Thyroid gland (tissue), 4 donors: Measurements from ENCODE around the gene BACE1-AS. TPM values are rescaled to one million over a fixed set of nuclear protein-coding genes. Genes with fewer than 3 reads are reported as not detected.

ENCODE experiments used
- DNase-seq, 2 donors: peaks; one replicate each; pipeline ENCODE4 v3.0.0-alpha.2; 2019
- H3K27ac ChIP-seq, 3 donors: fragments of 200-600 bp; sonication (generic); 1 replicate in 2 of 3; 2 replicates in 1 of 3; pipeline ENCODE4 v1.5.1; 2016 to 2019; ENCODE audit warnings: mild to moderate bottlenecking in 1 of 3, moderate library complexity in 1 of 3
- H3K27me3 ChIP-seq: fragments of 200-600 bp; sonication (generic); one replicate; pipeline ENCODE4 v1.5.1; 2019
- H3K36me3 ChIP-seq, 2 donors: fragments of 200-600 bp; sonication (generic); one replicate each; pipeline ENCODE4 v1.5.1; 2016 to 2019
- H3K4me1 ChIP-seq, 2 donors: fragments of 200-600 bp; sonication (generic); one replicate each; pipeline ENCODE4 v1.5.1; 2017 to 2019
- H3K4me3 ChIP-seq, 3 donors: fragments of 200-600 bp; sonication (generic); replicated peaks in 1 of 3; 1 replicate in 2 of 3; 2 replicates in 1 of 3; pipeline ENCODE4 v1.5.1; 2016; ENCODE audit warnings: mild to moderate bottlenecking in 1 of 3
- H3K9me3 ChIP-seq: fragments of 200-600 bp; sonication (generic); one replicate; pipeline ENCODE4 v1.5.1; 2017
- CTCF ChIP-seq, 6 experiments: fragments of 200-600 bp in 3 of 6; fragments of 450-650 bp in 3 of 6; sonication (generic) in 3 of 6; IDR thresholded peaks; one replicate each; pipeline ENCODE4 v1.5.1; 2016 to 2019; ENCODE audit warnings: antibody characterized with exemption in 6 of 6, mild to moderate bottlenecking in 2 of 6, inconsistent platforms in 1 of 6, moderate library complexity in 1 of 6
- POLR2A ChIP-seq, 2 donors: fragments of 450-650 bp; IDR thresholded peaks; one replicate each; pipeline ENCODE4 v1.6.1; 2017; ENCODE audit warnings: antibody characterized with exemption in 2 of 2, mild to moderate bottlenecking in 2 of 2, moderate library complexity in 1 of 2
- WGBS, 2 donors: methylation state at CpG; one replicate each; pipeline ENCODE4 v1.1.5; 2017; 5-methylcytosine and 5-hydroxymethylcytosine counted together
- intact Hi-C: fragments of 100-400 bp; cut with DNase I; formaldehyde crosslinking; loops from one replicate; pipeline ENCODE4 v1.15.1; 2023
- total RNA-seq, 4 donors: library from RNA; depleted of rRNA; stranded (reverse); fragments of >200 nt; gene quantifications; one replicate each; pipeline ENCODE4 v1.2.3, GENCODE V29; 2016

The BACE1-AS gene
- total RNA-seq, 4 donors from 2014 or later = 7.4 to 12.9 (median 8.8) TPM

GRCh38 chr11:117279711-117280376, 11.3 kb upstream of the BACE1-AS start:
- Histone ChIP-seq H3K4me3 (no peak overlapping the region), H3K9me3 (no peaks in the 10 kb centered on the region), H3K27me3 (no peaks in the 10 kb centered on the region), H3K4me1 (no peaks in the 10 kb centered on the region), H3K27ac (no peak overlapping the region), H3K36me3 (peaks cover 24 to 26% of the 10 kb centered on the region in 2 donors)
- 87 to 91% methylated on average over 4 of the region's 4 CpGs for WGBS, 2 donors
- intact Hi-C loops = no loop called here
- TF ChIP-seq POLR2A (IDR thresholded peaks at IDR 0.05) (no peak), CTCF (IDR thresholded peaks at IDR 0.05) (no peak)
- no peak for DNase-seq

DNA sequence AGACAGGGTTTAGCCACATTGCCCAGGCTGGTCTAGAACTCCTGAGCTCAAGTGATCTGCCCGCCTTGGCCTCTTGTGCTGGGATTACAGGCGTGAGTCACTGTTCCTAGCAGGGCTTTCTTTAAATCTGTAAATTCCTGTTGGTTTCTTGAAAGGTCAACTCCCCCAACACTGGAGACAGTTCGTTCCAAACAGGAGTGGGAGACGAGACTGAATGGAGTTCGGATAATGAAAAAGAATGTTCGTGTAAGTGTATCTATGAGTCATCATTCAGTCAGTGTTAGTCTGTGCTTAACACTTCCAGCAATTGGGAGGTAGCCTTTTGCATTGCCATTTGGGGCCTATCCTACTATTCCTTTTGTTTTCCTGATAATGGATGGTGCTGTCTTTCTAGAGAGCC, 10.0 kb upstream of the BACE1-AS start:
- H3K9me3 ChIP-seq = no peaks in the 10 kb centered on the region
- peaks cover 24 to 34% of the 10 kb centered on the region in 2 donors for H3K36me3 ChIP-seq
- no peaks in the 10 kb centered on the region for H3K4me1 ChIP-seq
- TF ChIP-seq CTCF (IDR thresholded peaks at IDR 0.05) (no peak), POLR2A (IDR thresholded peaks at IDR 0.05) (no peak)
- WGBS, 2 donors = 85 to 92% methylated on average over 6 of the region's 6 CpGs
- H3K4me3 ChIP-seq = no peak overlapping the region
- H3K27me3 ChIP-seq = no peaks in the 10 kb centered on the region
- H3K27ac ChIP-seq = no peak overlapping the region
- no peak for DNase-seq
- intact Hi-C loops = no loop called here

- peaks cover 0 to 3% of the 10 kb centered on the region in 2 donors for H3K4me1 ChIP-seq
- H3K4me3 ChIP-seq = no peak overlapping the region
- no peaks in the 10 kb centered on the region for H3K27me3 ChIP-seq
- peaks cover 24 to 34% of the 10 kb centered on the region in 2 donors for H3K36me3 ChIP-seq
- intact Hi-C loops = no loop called here
- TF ChIP-seq POLR2A (IDR thresholded peaks at IDR 0.05) = no peak
- TF ChIP-seq CTCF (IDR thresholded peaks at IDR 0.05) = no peak
- DNase-seq = no peak
- H3K27ac ChIP-seq = no peak overlapping the region
- H3K9me3 ChIP-seq = no peaks in the 10 kb centered on the region
- WGBS, 2 donors = 95 to 97% methylated on average over 7 of the region's 7 CpGs
Measured at GRCh38 chr11:117281869-117282268, 9.3 kb upstream of the BACE1-AS start.

- H3K36me3 ChIP-seq = peaks cover 24 to 34% of the 10 kb centered on the region in 2 donors
- no peaks in the 10 kb centered on the region for H3K9me3 ChIP-seq
- 73 to 82% methylated on average over 3 of the region's 3 CpGs for WGBS, 2 donors
- H3K4me1 ChIP-seq = peaks cover 0 to 3% of the 10 kb centered on the region in 2 donors
- TF ChIP-seq POLR2A (IDR thresholded peaks at IDR 0.05) = no peak
- no peak for TF ChIP-seq CTCF (IDR thresholded peaks at IDR 0.05)
- DNase-seq = peak; percentile 8 to 19
- H3K27me3 ChIP-seq = no peaks in the 10 kb centered on the region
- intact Hi-C loops = no loop called here
- no peak overlapping the region for H3K4me3 ChIP-seq
- no peak overlapping the region for H3K27ac ChIP-seq
Measured at GRCh38 chr11:117282956-117283355, 8.2 kb upstream of the BACE1-AS start.

DNA sequence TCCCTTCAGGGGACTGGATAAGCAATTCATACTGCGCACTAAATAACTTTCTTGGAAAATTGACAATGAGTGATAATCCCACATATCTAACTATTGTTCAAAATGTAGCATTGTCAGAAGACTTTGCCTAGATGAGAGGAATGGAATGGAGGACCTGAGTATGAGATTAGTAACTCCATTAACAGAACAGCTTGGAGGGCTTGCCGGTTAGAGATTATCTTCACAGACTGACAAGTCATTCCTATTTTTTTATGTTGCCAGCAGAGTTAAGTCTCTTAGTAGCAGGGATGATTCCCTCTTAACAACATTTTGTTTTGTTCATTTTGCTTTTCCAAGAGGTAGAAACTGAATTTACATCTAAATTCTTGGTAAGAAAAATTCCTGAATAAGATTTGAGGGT, 7.1 kb upstream of the BACE1-AS start:
- no peak for TF ChIP-seq CTCF (IDR thresholded peaks at IDR 0.05)
- no peak for TF ChIP-seq POLR2A (IDR thresholded peaks at IDR 0.05)
- Histone ChIP-seq H3K4me1 (peaks cover 0 to 3% of the 10 kb centered on the region in 2 donors), H3K4me3 (no peak overlapping the region), H3K36me3 (peaks cover 27 to 35% of the 10 kb centered on the region in 2 donors), H3K27me3 (no peaks in the 10 kb centered on the region), H3K9me3 (no peaks in the 10 kb centered on the region), H3K27ac (no peak overlapping the region)
- DNase-seq = no peak
- 98 to 100% methylated on average over 2 of the region's 2 CpGs for WGBS, 2 donors
- intact Hi-C loops = no loop called here
